EH (cell line): Measurements from ENCODE around the gene MBNL2.

Experiments
- DNase-seq: peaks from one replicate; pipeline ENCODE4 v3.0.0-alpha.2; 2015; ENCODE audit warnings: low read depth

The MBNL2 gene

DNA sequence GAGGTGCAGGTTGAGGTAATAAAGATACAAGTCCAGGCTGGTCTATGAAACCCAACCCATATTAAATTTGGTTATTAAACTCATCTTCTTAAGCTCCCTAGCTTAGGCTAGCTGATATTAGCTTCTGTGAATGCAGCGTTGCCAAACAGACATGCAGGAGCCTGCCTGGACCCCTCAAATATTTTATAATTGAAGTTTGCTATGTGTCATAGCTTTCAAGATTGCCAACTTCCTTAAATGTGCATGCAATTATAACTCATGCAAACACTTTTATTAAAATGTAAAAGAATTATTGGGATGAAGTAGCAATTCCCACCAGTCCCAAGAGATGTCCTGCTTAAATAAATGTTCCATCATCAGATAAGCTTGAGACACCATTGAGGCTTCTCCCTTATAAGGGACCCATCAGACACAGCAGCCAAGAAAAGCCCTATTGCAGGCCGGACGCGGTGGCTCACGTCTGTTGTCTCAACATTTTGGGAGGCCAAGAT lies 51.3 kb downstream of the MBNL2 start:
- peak; percentile 83 for DNase-seq

DNA sequence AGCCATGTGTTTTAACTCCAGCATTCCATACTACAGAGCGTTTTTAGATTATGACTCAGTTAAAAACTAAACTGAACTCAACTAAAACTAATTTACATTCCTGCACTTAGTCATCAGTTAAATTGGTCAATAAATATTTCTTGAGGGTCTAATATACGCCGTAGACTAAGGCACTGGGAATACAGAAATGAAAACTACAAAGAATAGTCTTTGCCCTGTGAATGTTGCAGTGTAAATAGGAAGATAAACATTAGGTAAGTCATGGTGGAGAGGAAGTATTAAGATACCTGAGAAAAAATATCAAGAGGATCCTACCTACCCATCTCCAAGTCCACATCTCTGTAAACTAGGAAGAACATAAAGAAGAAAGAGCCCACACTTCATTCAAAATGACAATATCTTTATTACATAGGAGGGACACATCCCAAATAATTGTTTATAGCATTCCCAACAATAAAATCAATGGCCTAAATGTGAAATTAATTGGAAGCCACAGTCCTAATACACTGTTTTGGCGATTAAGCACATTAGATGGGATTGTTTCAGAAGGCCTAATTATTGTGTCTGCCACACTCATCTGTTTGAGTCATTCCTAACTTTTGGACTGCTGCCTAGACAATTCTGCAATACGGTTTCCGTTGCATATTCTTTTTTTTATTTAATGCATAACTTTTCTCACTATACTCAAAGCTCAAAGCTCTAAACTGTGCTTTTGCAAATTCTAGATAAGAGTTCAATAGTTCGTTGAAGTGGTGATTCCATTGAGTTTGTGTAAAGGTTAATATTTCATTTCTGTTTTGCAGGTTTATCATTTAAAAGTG lies 52.9 kb downstream of the MBNL2 start:
- peak; percentile 92 for DNase-seq

GRCh38 chr13:97275776-97276501 lies 53.8 kb downstream of the MBNL2 start:
- peak; percentile 36 for DNase-seq

- DNase-seq: peak; percentile 65
Measured at GRCh38 chr13:97276862-97277269, 54.7 kb downstream of the MBNL2 start.

- DNase-seq: no peak
Measured at GRCh38 chr13:97278435-97279411, 56.6 kb downstream of the MBNL2 start.

- DNase-seq: peak; percentile 90
Measured at GRCh38 chr13:97279913-97280312, 57.8 kb downstream of the MBNL2 start.

- DNase-seq: peak; percentile 59
Measured at GRCh38 chr13:97280478-97280877, 58.3 kb downstream of the MBNL2 start.

GRCh38 chr13:97281028-97281427 lies 58.9 kb downstream of the MBNL2 start:
- no peak for DNase-seq

DNA sequence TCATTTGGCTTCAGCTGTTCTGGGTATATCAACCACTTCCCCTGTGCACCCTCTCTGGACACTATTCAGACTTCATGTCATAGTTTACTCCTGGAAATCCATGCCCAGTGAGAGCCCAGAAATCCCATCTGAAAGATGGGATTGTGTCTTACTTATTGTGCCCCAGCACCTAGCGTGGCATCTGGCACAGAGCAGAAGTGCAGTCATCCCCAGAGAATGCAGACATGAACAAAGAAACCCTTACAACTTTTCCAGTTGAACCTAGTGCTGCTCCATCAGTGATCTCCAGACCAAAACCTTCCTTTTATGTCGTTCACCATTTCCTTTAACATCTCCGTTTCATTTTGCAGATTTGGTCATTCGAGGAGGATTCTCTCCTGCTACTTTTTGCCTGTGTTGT lies 60.6 kb downstream of the MBNL2 start:
- no peak for DNase-seq

- no peak for DNase-seq
Measured at GRCh38 chr13:97283888-97284287, 61.8 kb downstream of the MBNL2 start.

GRCh38 chr13:97284558-97284957 lies 62.4 kb downstream of the MBNL2 start:
- DNase-seq: no peak

- no peak for DNase-seq
Measured at GRCh38 chr13:97285221-97285955, 63.3 kb downstream of the MBNL2 start.

GRCh38 chr13:97286317-97287046 lies 64.3 kb downstream of the MBNL2 start:
- no peak for DNase-seq

DNA sequence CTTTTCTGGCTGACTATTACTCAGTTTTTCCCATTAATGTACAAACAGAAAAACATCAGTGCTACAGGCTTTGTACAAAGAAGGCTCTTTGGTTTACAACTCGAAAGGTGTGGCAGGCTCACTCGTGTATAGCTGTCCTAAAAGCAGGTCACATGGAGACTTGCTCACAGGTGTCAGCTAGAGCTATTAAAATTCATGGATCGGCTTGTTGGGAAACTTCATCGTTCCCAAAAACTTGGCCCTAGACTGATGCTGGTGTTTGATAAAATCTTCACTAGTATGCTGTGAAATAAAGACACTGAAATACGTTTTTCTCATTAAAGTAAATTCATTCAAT lies 64.9 kb downstream of the MBNL2 start:
- no peak for DNase-seq

GRCh38 chr13:97288486-97288900 lies 66.4 kb downstream of the MBNL2 start:
- DNase-seq: no peak

DNA sequence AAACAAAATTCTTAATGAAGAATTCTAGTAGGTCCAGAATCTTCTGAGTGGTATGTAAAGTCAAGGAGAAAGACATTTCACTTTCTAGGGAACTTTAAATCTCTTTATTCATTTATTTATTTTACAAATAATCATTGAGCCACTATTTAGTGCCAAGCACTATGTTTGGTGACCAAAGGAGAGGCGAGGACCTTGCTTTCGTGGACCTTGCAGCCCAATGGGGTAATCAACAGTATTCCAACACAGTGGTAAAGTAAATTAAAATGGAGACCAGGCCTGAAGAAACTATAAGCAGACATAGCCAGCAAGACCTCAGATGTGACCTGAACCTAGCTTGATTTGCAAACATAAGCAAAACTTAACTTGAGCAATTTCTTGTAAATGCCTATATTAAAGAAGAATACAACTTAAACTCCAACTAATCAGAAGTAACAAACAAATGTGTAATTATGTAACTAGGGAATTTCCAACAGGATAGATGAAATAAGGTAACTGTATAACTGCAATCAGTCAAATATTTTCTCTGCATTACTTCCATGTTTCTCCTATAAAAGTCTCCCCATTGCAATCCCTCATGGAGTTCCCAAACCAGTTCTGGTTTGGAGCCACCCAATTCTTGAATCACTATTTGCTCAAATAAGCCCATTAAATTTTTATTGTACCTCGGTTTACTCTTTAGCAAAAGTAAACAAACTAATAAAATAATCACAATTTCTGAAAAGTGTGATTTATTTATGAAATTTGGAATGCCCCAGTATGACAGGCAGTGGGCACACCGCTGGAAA lies 67.6 kb downstream of the MBNL2 start:
- DNase-seq: no peak

DNA sequence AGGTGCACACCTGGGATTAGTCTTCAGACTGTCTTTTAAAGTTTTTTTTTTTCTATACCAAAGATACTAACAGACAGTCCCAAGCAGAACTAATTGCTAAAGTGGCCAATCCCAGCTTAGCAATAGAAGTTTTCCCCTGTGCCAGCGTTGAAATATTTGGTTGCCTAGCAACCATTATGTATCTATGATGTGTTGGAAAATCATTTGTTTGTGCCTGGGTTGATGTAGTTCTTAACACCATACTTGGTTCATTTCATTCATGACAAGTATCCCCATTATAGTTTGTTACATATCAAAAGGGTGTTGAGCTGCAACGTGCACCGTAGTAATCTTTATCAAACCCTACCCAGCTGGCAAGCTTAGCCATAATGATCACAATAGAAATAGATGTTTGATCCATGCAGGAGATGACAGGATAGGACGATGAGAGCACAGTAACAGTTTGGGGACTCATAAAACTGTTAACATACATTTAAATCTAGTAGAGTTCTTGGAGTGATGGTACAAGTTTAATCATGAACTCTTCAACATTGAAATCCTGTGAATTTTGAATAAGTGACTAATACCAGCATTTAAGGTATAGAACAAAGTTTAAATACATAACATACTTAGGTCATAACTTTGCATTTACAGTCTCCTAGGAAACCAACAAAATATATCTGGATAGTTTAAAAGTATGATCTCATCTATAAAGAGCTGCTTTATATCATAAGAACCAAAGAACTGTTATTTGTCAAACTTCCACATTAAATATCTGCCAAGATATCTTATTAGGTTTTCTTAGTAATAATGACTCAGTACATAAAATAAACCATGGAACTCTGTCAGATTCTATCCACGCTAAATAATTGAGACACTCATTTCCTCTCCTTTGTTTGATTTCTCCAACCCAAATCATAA lies 73.4 kb downstream of the MBNL2 start:
- peak; percentile 81 for DNase-seq

- no peak for DNase-seq
Measured at GRCh38 chr13:97296740-97297139, 74.6 kb downstream of the MBNL2 start.

DNA sequence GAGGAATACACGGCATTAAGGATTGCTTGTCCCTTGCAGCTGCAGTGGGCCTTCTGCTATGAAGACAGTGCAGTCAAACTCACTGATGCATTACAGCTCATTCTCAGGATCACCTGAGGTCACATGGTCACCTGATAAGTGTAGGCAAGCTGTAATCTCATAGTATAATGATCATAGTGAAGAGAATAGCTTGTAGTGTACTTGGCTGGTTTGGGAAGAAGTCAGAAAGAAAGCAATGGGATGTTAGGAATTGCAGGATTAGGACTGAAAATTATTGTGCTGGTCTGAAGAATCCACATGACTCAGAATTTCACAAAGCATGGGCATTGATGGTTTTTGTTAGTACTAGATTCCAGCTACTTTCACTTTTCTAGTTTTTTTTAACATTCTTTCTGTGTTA lies 76.7 kb downstream of the MBNL2 start:
- peak; percentile 62 for DNase-seq
